IMR-90 (cell line): ENCODE measurements around the gene ELP6.
"Not testable (repeated sequence)": the region's sequence is repeated elsewhere in the genome, so short reads cannot be mapped to it uniquely, and the experiment has no call there.

Experiments used
- BHLHE40 ChIP-seq: fragments of 150-350 bp; IDR thresholded peaks from 2 replicates; pipeline ENCODE4 v1.6.1; 2016; ENCODE audit warnings: mild to moderate bottlenecking, low read depth, low read length
- CEBPB ChIP-seq: IDR thresholded peaks from 2 replicates; pipeline ENCODE4 v1.6.1; 2012; ENCODE audit warnings: low read depth, low read length, improper control_type of control experiment
- CHD1 ChIP-seq: IDR thresholded peaks from 2 replicates; pipeline ENCODE4 v1.6.1; 2012; ENCODE audit warnings: low read depth, low read length, improper control_type of control experiment
- CTCF ChIP-seq: conservative IDR thresholded peaks from 2 replicates; pipeline ENCODE4 v1.5.1; 2012; ENCODE audit warnings: mild to moderate bottlenecking, low read depth, low read length, improper control_type of control experiment
- FOS ChIP-seq: fragments of 150-350 bp; IDR thresholded peaks from 2 replicates; pipeline ENCODE4 v1.6.1; 2016; ENCODE audit warnings: low read depth, low read length
- MAZ ChIP-seq: IDR thresholded peaks from 2 replicates; pipeline ENCODE4 v1.6.1; 2012; ENCODE audit warnings: low read depth, mild to moderate bottlenecking, low read length, improper control_type of control experiment, moderate library complexity, borderline replicate concordance
- POLR2A ChIP-seq: IDR thresholded peaks from 2 replicates; pipeline ENCODE4 v1.6.1; 2012; ENCODE audit warnings: mild to moderate bottlenecking, low read depth, low read length
- RAD21 ChIP-seq: IDR thresholded peaks from 2 replicates; pipeline ENCODE4 v1.6.1; 2012; ENCODE audit warnings: low read length, improper control_type of control experiment
- RCOR1 ChIP-seq: IDR thresholded peaks from 2 replicates; pipeline ENCODE4 v1.6.1; 2012; ENCODE audit warnings: mild to moderate bottlenecking, low read length, improper control_type of control experiment; ENCODE audit not compliant: insufficient replicate concordance
- SMC3 ChIP-seq: fragments of 150-350 bp; IDR thresholded peaks from 2 replicates; pipeline ENCODE4 v1.6.1; 2016; ENCODE audit warnings: low read depth, mild to moderate bottlenecking, antibody characterized with exemption, low read length, moderate library complexity
- USF2 ChIP-seq: fragments of 150-350 bp; IDR thresholded peaks from 2 replicates; pipeline ENCODE4 v1.6.1; 2017; ENCODE audit warnings: mild to moderate bottlenecking, antibody characterized with exemption, low read length, low read depth

- not testable (repeated sequence) for TF ChIP-seq CTCF, RCOR1, POLR2A, RAD21, CHD1, MAZ, CEBPB, FOS, USF2, SMC3, BHLHE40
Measured at GRCh38 chr3:47480267-47480666, 33.2 kb downstream of the ELP6 start.
